SK-N-SH (cell line): ENCODE data around the gene CERCAM. TPM values are rescaled to one million over a fixed set of nuclear protein-coding genes. Genes with fewer than 3 reads are reported as not detected.

Source experiments
- CTCF ChIA-PET: fragments of 300-600, 350-600 bp; formaldehyde crosslinking; extraction: SDS; loops from one replicate; lab custom pipeline; 2021; lab: Yijun Ruan, JAX
- POLR2A ChIA-PET: fragments of 350-600 bp; sonication (Branson Sonifier 250); formaldehyde crosslinking; extraction: SDS; loops from one replicate; lab custom pipeline; 2020; ENCODE audit warnings: antibody characterized with exemption, inconsistent platforms; lab: Yijun Ruan, JAX
- DNase-seq: peaks from one replicate; pipeline ENCODE4 v3.0.0; 2012
- H2AFZ ChIP-seq: fragments of 200-600 bp; sonication (generic); 2 replicates; pipeline ENCODE4 v1.8.1; 2016; ENCODE audit warnings: antibody characterized with exemption, mild to moderate bottlenecking, low read depth
- H3F3A ChIP-seq: fragments of 200-600 bp; sonication (generic); replicated peaks from 2 replicates; pipeline ENCODE3; 2016; ENCODE audit warnings: antibody characterized with exemption, mild to moderate bottlenecking; ENCODE audit not compliant: insufficient read depth
- H3K27ac ChIP-seq, 2 experiments: fragments of 200-500 bp in 1 of 2; fragments of 200-600 bp in 1 of 2; sonication (Bioruptor generic) in 1 of 2; sonication (generic), shearing (Covaris generic) in 1 of 2; 2 replicates each; pipeline versions ENCODE4 v1.5.1 to v1.6.1; 2014 to 2016; ENCODE audit warnings: low read depth in 2 of 2, inconsistent platforms in 1 of 2, low read length in 1 of 2, mild to moderate bottlenecking in 1 of 2, mixed read lengths in 1 of 2
- H3K27me3 ChIP-seq: fragments of 200-600 bp; sonication (generic), shearing (Covaris generic); 2 replicates; pipeline ENCODE4 v1.6.1; 2016; ENCODE audit warnings: mixed run types; ENCODE audit not compliant: insufficient read depth
- H3K36me3 ChIP-seq, 2 experiments: fragments of 200-500 bp in 1 of 2; fragments of 200-600 bp in 1 of 2; sonication (Bioruptor generic) in 1 of 2; sonication (generic) in 1 of 2; replicated peaks in 1 of 2; 2 replicates each; pipeline versions ENCODE3 to v1.5.1; 2014 to 2016; ENCODE audit warnings: low read length in 1 of 2, mild to moderate bottlenecking in 1 of 2; ENCODE audit not compliant: insufficient read depth in 2 of 2, control insufficient read depth in 1 of 2
- H3K4me1 ChIP-seq, 2 experiments: fragments of 200-500 bp in 1 of 2; fragments of 200-600 bp in 1 of 2; sonication (Bioruptor generic) in 1 of 2; sonication (generic), shearing (Covaris generic) in 1 of 2; 2 replicates each; pipeline versions ENCODE4 v1.5.1 to v1.6.1; 2014 to 2016; ENCODE audit warnings: low read depth in 1 of 2, low read length in 1 of 2, mixed run types in 1 of 2; ENCODE audit not compliant: insufficient read depth in 2 of 2, control insufficient read depth in 1 of 2
- H3K4me2 ChIP-seq: fragments of 200-600 bp; sonication (generic), shearing (Covaris generic); 2 replicates; pipeline ENCODE4 v1.6.1; 2017; ENCODE audit warnings: mixed run types
- H3K4me3 ChIP-seq, 2 experiments: fragments of 200-500 bp in 1 of 2; fragments of 200-600 bp in 1 of 2; sonication (Bioruptor generic) in 1 of 2; sonication (generic), shearing (Covaris generic) in 1 of 2; 2 replicates each; pipeline versions ENCODE4 v1.5.1 to v1.8.1; 2014 to 2016; ENCODE audit warnings: low read depth in 2 of 2, inconsistent platforms in 1 of 2, low read length in 1 of 2, mild to moderate bottlenecking in 1 of 2, mixed read lengths in 1 of 2, moderate library complexity in 1 of 2
- H3K79me2 ChIP-seq: fragments of 200-600 bp; sonication (generic); 2 replicates; pipeline ENCODE4 v1.8.1; 2017; ENCODE audit warnings: mild to moderate bottlenecking; ENCODE audit not compliant: insufficient read depth
- H3K9ac ChIP-seq: fragments of 200-600 bp; sonication (generic); 2 replicates; pipeline ENCODE4 v1.6.1; 2017; ENCODE audit warnings: mixed run types
- H3K9me2 ChIP-seq: fragments of 200-600 bp; sonication (generic); 2 replicates; pipeline ENCODE4 v1.6.1; 2017; ENCODE audit warnings: mixed run types
- H3K9me3 ChIP-seq: fragments of 200-600 bp; sonication (generic); 2 replicates; pipeline ENCODE4 v1.6.1; 2017; ENCODE audit warnings: mixed run types, mild to moderate bottlenecking, moderate library complexity
- H4K20me1 ChIP-seq: fragments of 200-600 bp; sonication (generic); 2 replicates; pipeline ENCODE4 v1.6.1; 2017; ENCODE audit warnings: mild to moderate bottlenecking, mixed run types; ENCODE audit not compliant: insufficient read depth
- ELF1 ChIP-seq: IDR thresholded peaks from 2 replicates; pipeline ENCODE4 v1.4.0; 2012
- FOXM1 ChIP-seq: IDR thresholded peaks from 2 replicates; pipeline ENCODE4 v1.4.0; 2012; ENCODE audit warnings: low read depth, mild to moderate bottlenecking
- JUND ChIP-seq: IDR thresholded peaks from 2 replicates; pipeline ENCODE4 v1.4.0; 2012
- MAX ChIP-seq: IDR thresholded peaks from 2 replicates; pipeline ENCODE4 v1.4.0; 2012; ENCODE audit warnings: low read depth
- MEF2A ChIP-seq: IDR thresholded peaks from 2 replicates; pipeline ENCODE4 v1.4.0; 2012; ENCODE audit warnings: low read depth, borderline replicate concordance
- MXI1 ChIP-seq: IDR thresholded peaks from 2 replicates; pipeline ENCODE4 v1.6.1; 2012; ENCODE audit warnings: mild to moderate bottlenecking, low read depth, low read length, improper control_type of control experiment
- NFIC ChIP-seq: IDR thresholded peaks from 2 replicates; pipeline ENCODE4 v1.4.0; 2012; ENCODE audit warnings: borderline replicate concordance
- RAD21 ChIP-seq: IDR thresholded peaks from 2 replicates; pipeline ENCODE4 v1.6.1; 2012; ENCODE audit warnings: mild to moderate bottlenecking, low read length
- RCOR1 ChIP-seq: fragments of 150-350 bp; IDR thresholded peaks from 2 replicates; pipeline ENCODE4 v1.6.1; 2017; ENCODE audit warnings: antibody characterized with exemption, low read length
- RXRA ChIP-seq: IDR thresholded peaks from 2 replicates; pipeline ENCODE4 v1.4.0; 2012; ENCODE audit warnings: low read depth, mild to moderate bottlenecking, borderline replicate concordance
- SIN3A ChIP-seq: IDR thresholded peaks from 2 replicates; pipeline ENCODE4 v1.6.1; 2012; ENCODE audit warnings: low read depth, mild to moderate bottlenecking, low read length, moderate library complexity, borderline replicate concordance
- SMC3 ChIP-seq: IDR thresholded peaks from 2 replicates; pipeline ENCODE4 v1.6.1; 2012; ENCODE audit warnings: low read depth, low read length, improper control_type of control experiment
- TAF1 ChIP-seq: IDR thresholded peaks from 2 replicates; pipeline ENCODE4 v1.6.1; 2012; ENCODE audit warnings: low read depth, mild to moderate bottlenecking, low read length, moderate library complexity, borderline replicate concordance
- YY1 ChIP-seq: IDR thresholded peaks from 2 replicates; pipeline ENCODE4 v1.4.0; 2012; ENCODE audit warnings: low read depth, mild to moderate bottlenecking
- WGBS: methylation state at CpG from one replicate; pipeline ENCODE4 v1.1.6; 2017; ENCODE audit warnings: low lambda C conversion rate; 5-methylcytosine and 5-hydroxymethylcytosine counted together
- polyA plus RNA-seq, 3 experiments: library from polyadenylated mRNA; depleted of rRNA; stranded (reverse); fragments of >200 nt; gene quantifications; 2 replicates each; pipeline ENCODE4 v1.2.3, GENCODE V29; 2012
- TF ChIP-seq, protein P1 (sequence below): fragments of 200-600 bp; sonication (generic); IDR thresholded peaks from 2 replicates; pipeline ENCODE4 v1.6.1; 2017; ENCODE audit warnings: antibody characterized with exemption, mild to moderate bottlenecking, moderate library complexity
- TF ChIP-seq, protein P2 (sequence below): IDR thresholded peaks from 2 replicates; pipeline ENCODE4 v1.6.1; 2012; ENCODE audit warnings: mild to moderate bottlenecking, low read depth, low read length, moderate library complexity
- TF ChIP-seq, protein P3 (sequence below): fragments of 150-350 bp; IDR thresholded peaks from 2 replicates; pipeline ENCODE4 v1.6.1; 2017; ENCODE audit warnings: antibody characterized with exemption, low read length, low read depth, borderline replicate concordance

CERCAM gene
- polyA plus RNA-seq, 1 of the 3 experiments (the other 2 are of a cell fraction) = 131 TPM

GRCh38 chr9:128420060-128420650 is 502 bp upstream of the CERCAM start:
- Histone ChIP-seq H3K4me3 (peak overlapping the region; percentile 73 to 86), H3K9ac (peak overlapping the region; percentile 78), H3K9me2 (no peaks in the 10 kb centered on the region), H4K20me1 (no peaks in the 10 kb centered on the region), H3K36me3 (peaks cover 0 to 2% of the 10 kb centered on the region in 2 experiments), H3F3A (no peaks in the 10 kb centered on the region), H3K4me2 (peak overlapping the region; percentile 100), H2AFZ (peak overlapping the region; percentile 98), H3K27me3 (no peaks in the 10 kb centered on the region; the same call in 1 of the 2 replicates), H3K79me2 (peaks cover 17% of the 10 kb centered on the region; the same call in 1 of the 2 replicates), H3K27ac (peak overlapping the region; percentile 59 to 81), H3K4me1 (peaks cover 0 to 17% of the 10 kb centered on the region in 2 experiments; a peak in 1 of 4 replicates), H3K9me3 (no peaks in the 10 kb centered on the region)
- DNase-seq = peak; percentile 96
- ChIA-PET CTCF (interaction anchor here (0.6 to 12.1 kb wide), 31 partner anchors 8 to 227 kb away, joined by 3 to 93 read pairs (median 5); partner anchors contain the start of genes SLC27A4 and URM1), POLR2A (interaction anchor here (1.1 to 2.6 kb wide), 6 partner anchors 9 to 125 kb away, joined by 3 to 8 read pairs (median 6); partner anchors contain the start of gene URM1)
- TF ChIP-seq FOXM1 = no peak
- 0 out of 2 replicates have a peak, but pooled peaks have one; percentile 10 for TF ChIP-seq RCOR1
- TF ChIP-seq, protein P1, sequence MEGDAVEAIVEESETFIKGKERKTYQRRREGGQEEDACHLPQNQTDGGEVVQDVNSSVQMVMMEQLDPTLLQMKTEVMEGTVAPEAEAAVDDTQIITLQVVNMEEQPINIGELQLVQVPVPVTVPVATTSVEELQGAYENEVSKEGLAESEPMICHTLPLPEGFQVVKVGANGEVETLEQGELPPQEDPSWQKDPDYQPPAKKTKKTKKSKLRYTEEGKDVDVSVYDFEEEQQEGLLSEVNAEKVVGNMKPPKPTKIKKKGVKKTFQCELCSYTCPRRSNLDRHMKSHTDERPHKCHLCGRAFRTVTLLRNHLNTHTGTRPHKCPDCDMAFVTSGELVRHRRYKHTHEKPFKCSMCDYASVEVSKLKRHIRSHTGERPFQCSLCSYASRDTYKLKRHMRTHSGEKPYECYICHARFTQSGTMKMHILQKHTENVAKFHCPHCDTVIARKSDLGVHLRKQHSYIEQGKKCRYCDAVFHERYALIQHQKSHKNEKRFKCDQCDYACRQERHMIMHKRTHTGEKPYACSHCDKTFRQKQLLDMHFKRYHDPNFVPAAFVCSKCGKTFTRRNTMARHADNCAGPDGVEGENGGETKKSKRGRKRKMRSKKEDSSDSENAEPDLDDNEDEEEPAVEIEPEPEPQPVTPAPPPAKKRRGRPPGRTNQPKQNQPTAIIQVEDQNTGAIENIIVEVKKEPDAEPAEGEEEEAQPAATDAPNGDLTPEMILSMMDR = peak; percentile 87
- 0 out of 2 replicates have a peak, but pooled peaks have one; percentile 46 for TF ChIP-seq MAX
- TF ChIP-seq, protein P2, sequence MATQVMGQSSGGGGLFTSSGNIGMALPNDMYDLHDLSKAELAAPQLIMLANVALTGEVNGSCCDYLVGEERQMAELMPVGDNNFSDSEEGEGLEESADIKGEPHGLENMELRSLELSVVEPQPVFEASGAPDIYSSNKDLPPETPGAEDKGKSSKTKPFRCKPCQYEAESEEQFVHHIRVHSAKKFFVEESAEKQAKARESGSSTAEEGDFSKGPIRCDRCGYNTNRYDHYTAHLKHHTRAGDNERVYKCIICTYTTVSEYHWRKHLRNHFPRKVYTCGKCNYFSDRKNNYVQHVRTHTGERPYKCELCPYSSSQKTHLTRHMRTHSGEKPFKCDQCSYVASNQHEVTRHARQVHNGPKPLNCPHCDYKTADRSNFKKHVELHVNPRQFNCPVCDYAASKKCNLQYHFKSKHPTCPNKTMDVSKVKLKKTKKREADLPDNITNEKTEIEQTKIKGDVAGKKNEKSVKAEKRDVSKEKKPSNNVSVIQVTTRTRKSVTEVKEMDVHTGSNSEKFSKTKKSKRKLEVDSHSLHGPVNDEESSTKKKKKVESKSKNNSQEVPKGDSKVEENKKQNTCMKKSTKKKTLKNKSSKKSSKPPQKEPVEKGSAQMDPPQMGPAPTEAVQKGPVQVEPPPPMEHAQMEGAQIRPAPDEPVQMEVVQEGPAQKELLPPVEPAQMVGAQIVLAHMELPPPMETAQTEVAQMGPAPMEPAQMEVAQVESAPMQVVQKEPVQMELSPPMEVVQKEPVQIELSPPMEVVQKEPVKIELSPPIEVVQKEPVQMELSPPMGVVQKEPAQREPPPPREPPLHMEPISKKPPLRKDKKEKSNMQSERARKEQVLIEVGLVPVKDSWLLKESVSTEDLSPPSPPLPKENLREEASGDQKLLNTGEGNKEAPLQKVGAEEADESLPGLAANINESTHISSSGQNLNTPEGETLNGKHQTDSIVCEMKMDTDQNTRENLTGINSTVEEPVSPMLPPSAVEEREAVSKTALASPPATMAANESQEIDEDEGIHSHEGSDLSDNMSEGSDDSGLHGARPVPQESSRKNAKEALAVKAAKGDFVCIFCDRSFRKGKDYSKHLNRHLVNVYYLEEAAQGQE = no peak
- TF ChIP-seq, protein P3, sequence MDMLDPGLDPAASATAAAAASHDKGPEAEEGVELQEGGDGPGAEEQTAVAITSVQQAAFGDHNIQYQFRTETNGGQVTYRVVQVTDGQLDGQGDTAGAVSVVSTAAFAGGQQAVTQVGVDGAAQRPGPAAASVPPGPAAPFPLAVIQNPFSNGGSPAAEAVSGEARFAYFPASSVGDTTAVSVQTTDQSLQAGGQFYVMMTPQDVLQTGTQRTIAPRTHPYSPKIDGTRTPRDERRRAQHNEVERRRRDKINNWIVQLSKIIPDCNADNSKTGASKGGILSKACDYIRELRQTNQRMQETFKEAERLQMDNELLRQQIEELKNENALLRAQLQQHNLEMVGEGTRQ = no peak
- TF ChIP-seq MXI1 = peak; percentile 56
- peak; percentile 18; the same call in 1 of the 2 replicates for TF ChIP-seq RAD21
- TF ChIP-seq MEF2A = no peak
- peak; percentile 92 for TF ChIP-seq SIN3A
- peak; percentile 49; the same call in 1 of the 2 replicates for TF ChIP-seq TAF1
- no peak for TF ChIP-seq JUND
- no peak for TF ChIP-seq RXRA
- TF ChIP-seq ELF1 = no peak
- TF ChIP-seq YY1 = no peak
- 0 out of 2 replicates have a peak, but pooled peaks have one; percentile 22 for TF ChIP-seq SMC3
- TF ChIP-seq NFIC = no peak
- 4% methylated on average over 23 of the region's 59 CpGs for WGBS
